KMS-11 (cell line): Measurements from ENCODE around the gene AXL.

Source experiments
- H2AFZ ChIP-seq: fragments of 200-600 bp; sonication (generic); 2 replicates; pipeline ENCODE4 v1.6.1; 2016; ENCODE audit warnings: antibody characterized with exemption, mixed run types, low read depth
- H3K27ac ChIP-seq: fragments of 200-600 bp; sonication (generic); 2 replicates; pipeline ENCODE4 v1.6.1; 2016; ENCODE audit warnings: mild to moderate bottlenecking, mixed run types
- H3K27me3 ChIP-seq: fragments of 200-600 bp; sonication (generic); 2 replicates; pipeline ENCODE4 v1.6.1; 2017; ENCODE audit warnings: mild to moderate bottlenecking, low read depth, mixed run types, moderate library complexity; ENCODE audit not compliant: insufficient read depth
- H3K36me3 ChIP-seq: fragments of 200-600 bp; sonication (generic); 2 replicates; pipeline ENCODE4 v1.6.1; 2017; ENCODE audit warnings: mild to moderate bottlenecking, mixed run types; ENCODE audit not compliant: insufficient read depth
- H3K4me1 ChIP-seq: fragments of 200-600 bp; sonication (generic); 2 replicates; pipeline ENCODE4 v1.6.1; 2016; ENCODE audit warnings: mild to moderate bottlenecking, low read depth, mixed run types; ENCODE audit not compliant: poor library complexity, severe bottlenecking
- H3K4me2 ChIP-seq: fragments of 200-600 bp; sonication (generic); 2 replicates; pipeline ENCODE4 v1.7.0; 2016; ENCODE audit warnings: mild to moderate bottlenecking, mixed run types
- H3K4me3 ChIP-seq: fragments of 200-600 bp; sonication (generic); IDR thresholded peaks from 2 replicates; pipeline ENCODE4 v1.6.1; 2017; ENCODE audit warnings: low read depth, low read length, mixed read lengths; ENCODE audit not compliant: insufficient read depth
- H3K79me2 ChIP-seq: fragments of 200-600 bp; sonication (generic); 2 replicates; pipeline ENCODE4 v1.6.1; 2016; ENCODE audit warnings: low read depth, mixed run types; ENCODE audit not compliant: insufficient read depth
- H3K9ac ChIP-seq: fragments of 200-600 bp; sonication (generic); 2 replicates; pipeline ENCODE4 v1.6.1; 2016; ENCODE audit warnings: mild to moderate bottlenecking, mixed run types
- H4K20me1 ChIP-seq: fragments of 200-600 bp; sonication (generic); 2 replicates; pipeline ENCODE4 v1.6.1; 2016; ENCODE audit warnings: mild to moderate bottlenecking, mixed run types; ENCODE audit not compliant: insufficient read depth
- CTCF ChIP-seq: fragments of 200-600 bp; sonication (generic); conservative IDR thresholded peaks from 2 replicates; pipeline ENCODE4 v1.6.1; 2017; ENCODE audit warnings: low read depth, mild to moderate bottlenecking, antibody characterized with exemption, low read length, moderate library complexity, mixed read lengths

AXL gene

GRCh38 chr19:41230067-41230857 is 11.2 kb downstream of the AXL start:
- Histone ChIP-seq H3K9ac (no peak overlapping the region), H4K20me1 (no peaks in the 10 kb centered on the region), H3K4me1 (no peaks in the 10 kb centered on the region), H2AFZ (no peak overlapping the region), H3K27ac (no peak overlapping the region), H3K4me2 (no peak overlapping the region), H3K79me2 (no peaks in the 10 kb centered on the region), H3K36me3 (no peaks in the 10 kb centered on the region), H3K27me3 (no peaks in the 10 kb centered on the region; the same call in 1 of the 2 replicates), H3K4me3 (no peak overlapping the region)
- no peak for TF ChIP-seq CTCF

- H4K20me1 ChIP-seq, result no peaks in the 10 kb centered on the region
- H3K36me3 ChIP-seq, result no peaks in the 10 kb centered on the region
- no peak overlapping the region for H3K27ac ChIP-seq
- no peaks in the 10 kb centered on the region for H3K4me1 ChIP-seq
- H3K9ac ChIP-seq, result no peak overlapping the region
- no peaks in the 10 kb centered on the region for H3K79me2 ChIP-seq
- H2AFZ ChIP-seq, result no peak overlapping the region
- TF ChIP-seq CTCF, result no peak
- H3K4me2 ChIP-seq, result no peak overlapping the region
- no peaks in the 10 kb centered on the region for H3K27me3 ChIP-seq
- no peak overlapping the region for H3K4me3 ChIP-seq
These were observed 13.7 kb downstream of the AXL start for GRCh38 chr19:41232686-41233085.

GRCh38 chr19:41233748-41234240 is 14.8 kb downstream of the AXL start:
- Histone ChIP-seq H3K36me3 (no peaks in the 10 kb centered on the region), H3K4me3 (no peak overlapping the region), H3K79me2 (no peaks in the 10 kb centered on the region), H4K20me1 (no peaks in the 10 kb centered on the region), H3K27me3 (no peaks in the 10 kb centered on the region), H3K4me2 (no peak overlapping the region), H2AFZ (no peak overlapping the region), H3K27ac (no peak overlapping the region), H3K4me1 (no peaks in the 10 kb centered on the region), H3K9ac (no peak overlapping the region)
- TF ChIP-seq CTCF, result no peak

GRCh38 chr19:41234512-41235168 is 15.6 kb downstream of the AXL start:
- H3K4me3 ChIP-seq, result no peak overlapping the region
- H3K4me2 ChIP-seq, result no peak overlapping the region
- no peaks in the 10 kb centered on the region for H3K36me3 ChIP-seq
- no peaks in the 10 kb centered on the region for H3K4me1 ChIP-seq
- H4K20me1 ChIP-seq, result no peaks in the 10 kb centered on the region
- H3K79me2 ChIP-seq, result no peaks in the 10 kb centered on the region
- H3K27ac ChIP-seq, result no peak overlapping the region
- TF ChIP-seq CTCF, result no peak
- no peaks in the 10 kb centered on the region for H3K27me3 ChIP-seq
- no peak overlapping the region for H2AFZ ChIP-seq
- no peak overlapping the region for H3K9ac ChIP-seq
